Neutrophil (primary cell): ENCODE results near the gene ETV3L.

Experiments used
- H3K27ac ChIP-seq: fragments of 200-600 bp; sonication (generic); 2 replicates; pipeline ENCODE4 v1.5.1; 2016; ENCODE audit warnings: mild to moderate bottlenecking, moderate library complexity
- H3K27me3 ChIP-seq: fragments of 200-600 bp; sonication (generic); 2 replicates; pipeline ENCODE4 v1.6.0; 2016; ENCODE audit warnings: mild to moderate bottlenecking
- H3K36me3 ChIP-seq: fragments of 200-600 bp; sonication (generic); 2 replicates; pipeline ENCODE4 v1.5.1; 2017
- H3K4me1 ChIP-seq, 2 experiments: fragments of 200-600 bp in 1 of 2; sonication (generic) in 1 of 2; 1 replicate in 1 of 2; 2 replicates in 1 of 2; pipeline versions ENCODE4 v1.5.1 to v1.6.1; 2013 to 2016; ENCODE audit warnings: low read depth in 1 of 2, low read length in 1 of 2, mild to moderate bottlenecking in 1 of 2, moderate library complexity in 1 of 2; ENCODE audit not compliant: control insufficient read depth in 1 of 2, insufficient read depth in 1 of 2
- H3K4me3 ChIP-seq, 2 experiments: fragments of 200-600 bp in 1 of 2; sonication (generic) in 1 of 2; 1 replicate in 1 of 2; 2 replicates in 1 of 2; pipeline ENCODE4 v1.5.1; 2013 to 2016; ENCODE audit warnings: low read depth in 1 of 2, low read length in 1 of 2, mild to moderate bottlenecking in 1 of 2, moderate library complexity in 1 of 2
- H3K9me3 ChIP-seq: fragments of 200-600 bp; sonication (generic); 2 replicates; pipeline ENCODE4 v1.5.1; 2016
- CTCF ChIP-seq: fragments of 200-600 bp; sonication (generic); IDR thresholded peaks from 2 replicates; pipeline ENCODE4 v1.5.1; 2016; ENCODE audit warnings: antibody characterized with exemption

The ETV3L gene

DNA sequence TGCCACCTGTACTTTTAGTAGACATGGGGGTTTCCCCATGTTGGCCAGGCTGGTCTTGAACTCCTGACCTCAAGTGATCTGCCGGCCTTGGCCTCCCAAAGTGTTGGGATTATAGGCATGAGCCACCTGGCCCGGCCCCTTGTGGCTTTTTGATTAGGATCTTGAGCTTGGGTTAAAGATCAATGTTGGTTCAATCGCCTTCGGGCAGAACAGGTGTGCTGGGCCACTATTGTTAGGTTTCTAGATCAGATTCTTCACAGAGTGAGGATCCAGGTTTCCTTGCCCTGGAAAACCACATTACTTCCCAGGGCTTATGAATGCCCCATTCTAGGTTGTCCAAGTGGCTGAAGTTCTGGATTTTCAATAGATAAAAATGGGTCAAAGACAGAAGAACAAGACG lies 32.5 kb upstream of the ETV3L start:
- Histone ChIP-seq H3K4me1 (peaks cover 5 to 8% of the 10 kb centered on the region in 2 experiments), H3K27ac (no peak overlapping the region), H3K27me3 (no peaks in the 10 kb centered on the region), H3K9me3 (no peaks in the 10 kb centered on the region), H3K36me3 (peaks cover 88% of the 10 kb centered on the region), H3K4me3 (no peak overlapping the region)
- no peak for TF ChIP-seq CTCF

DNA sequence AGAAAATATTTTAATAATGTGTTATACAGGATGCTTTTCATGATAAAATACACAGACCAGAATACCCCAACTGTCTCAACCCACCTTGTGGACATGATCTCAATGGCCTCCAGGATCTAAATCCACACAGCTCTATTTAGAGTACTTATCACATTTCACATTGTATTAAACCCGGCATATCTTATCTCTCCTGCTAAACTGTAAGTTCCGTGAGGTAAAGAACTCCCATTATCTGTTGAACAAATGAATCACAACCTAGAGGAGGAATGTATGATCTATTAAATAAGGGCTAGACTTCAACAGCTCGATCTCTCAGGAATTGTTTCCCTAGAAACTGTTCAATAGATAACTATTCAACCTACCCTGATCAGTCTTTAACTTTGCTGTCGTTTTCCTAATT lies 31.7 kb upstream of the ETV3L start:
- no peak overlapping the region for H3K4me3 ChIP-seq
- TF ChIP-seq CTCF: no peak
- no peaks in the 10 kb centered on the region for H3K27me3 ChIP-seq
- no peaks in the 10 kb centered on the region for H3K4me1 ChIP-seq
- H3K9me3 ChIP-seq: no peaks in the 10 kb centered on the region
- no peak overlapping the region for H3K27ac ChIP-seq
- H3K36me3 ChIP-seq: peaks cover 95% of the 10 kb centered on the region

DNA sequence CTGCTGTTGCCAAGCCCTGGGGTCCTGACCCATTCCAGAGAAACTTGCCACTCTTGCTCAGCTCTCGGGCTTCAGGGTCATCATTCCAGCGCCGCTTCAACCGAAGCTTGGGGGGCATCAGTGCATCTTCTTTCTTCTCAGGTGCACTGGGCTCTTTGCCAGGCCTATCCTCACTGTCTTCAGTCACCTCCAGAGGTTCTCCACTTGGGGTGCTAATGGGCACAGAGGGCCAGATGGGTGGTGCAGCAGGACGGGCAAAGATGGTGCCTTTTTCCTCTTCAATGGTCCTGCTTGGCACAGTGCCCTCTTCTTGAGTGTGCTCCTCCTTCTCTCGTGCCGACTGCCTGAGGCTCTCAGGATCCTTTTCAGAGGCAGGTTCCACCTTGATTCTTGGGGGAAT lies 25.2 kb upstream of the ETV3L start:
- Histone ChIP-seq H3K27me3 (no peaks in the 10 kb centered on the region), H3K9me3 (no peaks in the 10 kb centered on the region), H3K36me3 (peaks cover 79% of the 10 kb centered on the region), H3K4me1 (no peaks in the 10 kb centered on the region), H3K27ac (no peak overlapping the region), H3K4me3 (no peak overlapping the region)
- TF ChIP-seq CTCF: no peak

DNA sequence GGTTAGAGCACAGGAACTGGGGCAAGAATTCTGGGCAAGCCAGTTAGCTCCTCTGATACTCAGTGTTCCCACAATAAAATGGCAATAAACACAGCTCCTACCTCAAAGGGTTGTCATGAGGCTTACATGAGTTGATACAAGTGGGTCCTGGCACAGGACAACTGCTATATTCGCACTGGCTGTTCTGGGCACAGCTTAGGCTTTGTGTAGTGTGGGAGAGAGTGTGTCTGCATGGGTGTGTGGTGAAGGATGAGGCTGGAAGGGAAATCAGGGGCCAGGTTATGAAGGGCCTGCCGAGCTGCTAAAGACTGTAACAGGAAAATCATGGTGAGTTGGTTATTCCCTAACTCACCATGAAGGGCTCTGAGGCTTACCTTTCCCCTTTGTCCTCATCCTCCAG lies 19.8 kb upstream of the ETV3L start:
- no peak for TF ChIP-seq CTCF
- Histone ChIP-seq H3K36me3 (peaks cover 30% of the 10 kb centered on the region), H3K27me3 (peaks cover 2% of the 10 kb centered on the region), H3K27ac (no peak overlapping the region), H3K4me3 (no peak overlapping the region), H3K9me3 (no peaks in the 10 kb centered on the region), H3K4me1 (no peaks in the 10 kb centered on the region)

DNA sequence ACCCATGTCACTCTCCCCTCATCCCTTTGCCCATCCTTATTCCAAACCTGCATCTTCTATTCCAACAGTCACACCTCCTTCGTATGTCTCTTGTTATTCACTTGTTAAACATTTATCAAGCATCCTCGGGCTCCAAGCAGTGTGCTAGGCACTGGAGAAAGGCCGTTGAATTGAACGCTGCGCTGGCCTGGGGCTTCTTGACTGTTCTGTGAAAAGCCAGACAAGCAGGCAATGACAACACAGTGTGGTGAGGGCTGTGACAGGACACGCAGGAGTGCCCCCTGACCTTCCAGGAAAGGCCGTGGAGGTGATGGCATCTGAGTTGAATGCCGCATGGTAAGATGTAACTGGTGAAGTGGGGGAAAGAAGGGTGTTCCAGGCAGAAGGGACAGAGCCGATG lies 19.4 kb upstream of the ETV3L start:
- Histone ChIP-seq H3K36me3 (peaks cover 26% of the 10 kb centered on the region), H3K27me3 (peaks cover 4% of the 10 kb centered on the region), H3K9me3 (no peaks in the 10 kb centered on the region), H3K4me3 (no peak overlapping the region), H3K27ac (no peak overlapping the region), H3K4me1 (no peaks in the 10 kb centered on the region)
- no peak for TF ChIP-seq CTCF

DNA sequence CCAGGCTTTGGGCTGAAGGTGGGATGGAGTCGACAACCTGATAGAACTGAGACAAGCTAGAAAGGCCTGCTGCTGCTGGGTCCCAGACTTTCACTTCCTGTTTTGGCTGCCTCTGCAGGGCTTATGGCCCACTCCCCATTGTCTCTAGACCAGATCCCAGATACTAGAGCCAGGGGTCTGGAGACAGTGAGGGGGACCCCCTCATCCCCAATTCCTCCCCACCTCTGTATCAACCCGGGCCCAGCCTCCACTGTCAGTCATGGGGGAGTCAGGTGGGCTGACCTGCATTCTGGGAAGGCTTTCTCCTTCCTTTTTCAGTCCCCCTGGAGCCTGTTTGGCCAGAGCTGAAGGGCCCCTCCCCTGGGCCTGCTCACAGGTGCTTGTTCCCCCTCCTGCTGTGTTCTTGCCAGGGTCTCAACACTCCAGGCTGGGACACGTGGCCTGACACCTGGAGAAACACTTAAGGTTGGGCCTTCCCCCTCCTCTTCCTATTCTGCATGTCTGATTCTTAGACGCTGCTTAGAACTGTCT lies 18.0 kb upstream of the ETV3L start:
- peaks cover 12% of the 10 kb centered on the region for H3K36me3 ChIP-seq
- no peak overlapping the region for H3K27ac ChIP-seq
- peaks cover 4% of the 10 kb centered on the region for H3K27me3 ChIP-seq
- H3K4me1 ChIP-seq: no peaks in the 10 kb centered on the region
- no peaks in the 10 kb centered on the region for H3K9me3 ChIP-seq
- no peak overlapping the region for H3K4me3 ChIP-seq
- TF ChIP-seq CTCF: no peak
